ENCODE results near the gene NME4. TPM values are rescaled to one million over a fixed set of nuclear protein-coding genes. Genes with fewer than 3 reads are reported as not detected.
"Not testable (repeated sequence)": the region's sequence is repeated elsewhere in the genome, so short reads cannot be mapped to it uniquely, and the experiment has no call there.

The NME4 gene
- total RNA-seq, 1 experiment from 2014 or later = 95.3 TPM

GRCh38 chr16:398561-399339 lies 1.8 kb downstream of the NME4 start:
- no peak for DNase-seq (ENCODE audit: low spot score)

GRCh38 chr16:399340-400019 lies 2.5 kb downstream of the NME4 start:
- no peak for DNase-seq (ENCODE audit: low spot score)

GRCh38 chr16:400061-400591 lies 3.1 kb downstream of the NME4 start:
- no peak for DNase-seq (ENCODE audit: low spot score)

DNA sequence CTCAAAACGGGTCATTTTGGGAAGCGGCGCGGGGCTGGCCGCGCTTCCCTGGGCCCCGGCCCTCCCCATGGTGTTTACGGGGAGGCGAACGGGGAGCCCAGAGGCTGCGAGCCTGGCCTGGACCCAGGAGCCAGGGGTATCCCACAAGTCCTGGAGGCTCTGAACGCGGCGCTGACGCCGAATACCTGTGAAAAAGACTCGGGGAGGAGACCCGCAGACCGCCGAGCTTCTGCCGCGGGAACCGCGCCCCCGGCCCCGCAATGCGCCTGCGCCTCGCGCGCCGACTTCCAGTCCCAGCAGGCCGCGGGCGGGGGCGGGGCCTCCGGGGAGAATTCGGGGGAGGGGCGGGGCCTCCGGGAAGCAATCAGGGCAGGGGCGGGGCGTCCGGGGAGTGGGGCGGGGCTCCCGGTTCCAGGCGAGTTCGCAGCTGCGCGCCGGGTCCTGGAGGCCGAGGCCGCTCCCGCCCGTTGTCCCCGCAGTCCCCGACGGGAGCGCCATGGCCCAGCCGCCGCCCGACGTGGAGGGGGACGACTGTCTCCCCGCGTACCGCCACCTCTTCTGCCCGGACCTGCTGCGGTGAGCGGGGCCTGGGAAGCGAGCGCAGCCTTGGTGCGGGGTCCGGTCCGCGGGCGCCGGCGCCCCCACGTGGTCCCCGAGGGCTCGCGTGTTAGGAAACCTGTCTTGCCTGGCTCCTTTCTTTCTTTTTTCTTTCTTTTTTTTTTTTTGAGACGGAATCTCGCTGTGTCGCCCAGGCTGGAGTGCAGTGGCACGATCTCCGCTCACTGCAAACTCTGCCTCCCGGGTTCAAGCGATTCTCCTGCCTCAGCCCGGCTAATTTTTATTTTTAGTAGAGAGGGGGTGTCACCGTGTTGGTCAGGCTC lies 4.7 kb downstream of the NME4 start, which contains the start of gene DECR2:
Gene DECR2, plus strand, starts transcription at position 418 of the 881 bp plus-strand sequence. Its CDS starts 79 bp downstream, at position 497.
- peak; percentile 45 for DNase-seq (ENCODE audit: low spot score)

- no peak for DNase-seq (ENCODE audit: low spot score)
These were observed 8.0 kb downstream of the NME4 start for GRCh38 chr16:404971-405486.

DNA sequence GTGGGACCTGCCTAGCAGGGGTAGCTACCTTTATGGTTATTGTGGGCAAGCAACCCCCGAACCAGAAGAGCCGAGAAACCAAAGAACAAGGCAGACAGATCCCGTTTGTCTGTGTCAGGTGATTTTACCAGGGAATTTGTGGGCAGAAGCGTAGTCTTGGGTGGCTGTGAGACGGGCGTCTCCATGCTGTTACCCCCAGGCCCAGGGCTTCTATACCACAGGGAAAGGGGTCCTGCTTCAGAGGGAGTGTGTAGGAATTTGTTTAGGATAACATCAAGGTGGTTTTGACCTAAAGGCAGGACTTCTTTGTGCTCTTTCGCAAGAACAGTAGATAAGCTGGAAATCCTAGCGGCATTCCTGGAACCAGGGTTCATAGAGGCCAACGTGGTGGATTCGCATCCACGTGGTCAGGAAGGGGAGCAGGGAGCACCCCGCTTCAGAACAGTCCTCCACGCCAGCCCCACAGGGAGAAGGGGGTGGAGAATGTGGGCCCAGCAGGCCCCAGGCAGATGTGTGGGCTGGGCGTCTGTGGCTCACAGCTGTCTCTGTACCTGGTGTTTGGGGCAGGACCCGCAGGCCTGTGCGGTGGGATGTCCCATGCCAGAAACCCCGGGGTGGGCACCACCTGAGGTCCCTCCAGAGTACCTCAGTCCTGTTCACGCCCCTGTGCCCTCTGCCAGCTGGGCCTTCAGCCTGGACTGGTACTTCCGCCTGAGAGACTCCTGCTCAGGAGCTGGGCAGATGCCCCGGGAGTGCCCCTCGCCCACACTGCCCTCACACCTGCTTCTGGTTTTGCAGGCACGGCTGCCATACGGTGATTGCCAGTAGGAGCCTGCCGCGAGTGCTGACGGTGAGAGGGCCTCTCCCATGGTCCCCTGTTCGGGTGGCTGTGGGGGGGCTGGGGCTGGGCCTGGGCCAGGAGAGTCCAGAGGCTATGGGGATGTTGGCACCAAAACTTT lies 8.8 kb downstream of the NME4 start:
- no peak for DNase-seq (ENCODE audit: low spot score)

GRCh38 chr16:407253-407652 lies 10.3 kb downstream of the NME4 start:
- DNase-seq (ENCODE audit: low spot score) = no peak

- DNase-seq (ENCODE audit: low spot score) = no peak
These were observed 13.6 kb downstream of the NME4 start for GRCh38 chr16:410516-411178.

DNA sequence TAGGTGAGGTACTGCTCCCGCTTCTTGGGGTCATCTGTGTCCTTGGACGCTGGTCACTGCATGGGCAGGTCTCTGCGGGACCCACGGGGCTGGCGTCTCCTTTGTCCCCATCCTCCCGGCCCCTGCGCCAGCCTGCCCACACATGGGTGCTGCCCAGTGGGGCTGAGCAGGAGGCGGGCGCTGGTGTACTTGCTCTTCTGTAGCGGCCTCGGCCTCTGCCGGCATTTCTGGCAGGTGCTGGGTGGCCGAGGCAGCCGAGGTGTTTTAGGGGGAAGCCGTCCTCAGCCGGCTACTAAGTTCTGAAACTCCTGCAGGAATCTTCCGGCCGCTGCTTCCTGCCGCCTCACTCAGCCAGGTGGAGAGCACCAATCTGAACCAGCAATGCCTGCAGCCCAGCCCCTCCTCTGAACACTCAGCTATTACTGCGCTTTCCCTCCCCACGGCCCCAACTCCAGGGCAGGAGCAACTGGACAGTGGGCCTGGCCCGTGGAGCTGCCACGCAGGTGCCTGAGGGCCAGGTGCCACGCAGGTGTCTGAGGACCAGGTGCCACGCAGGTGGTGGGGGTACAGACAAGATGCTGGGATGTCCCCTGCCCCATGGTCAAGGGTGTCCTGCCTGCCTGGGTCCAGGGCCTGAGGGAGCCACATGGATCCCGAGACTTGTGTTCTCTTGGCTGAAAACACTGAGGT lies 14.7 kb downstream of the NME4 start:
- DNase-seq (ENCODE audit: low spot score) = no peak

GRCh38 chr16:414395-415169 lies 17.6 kb downstream of the NME4 start:
- DNase-seq (ENCODE audit: low spot score) = no peak

DNA sequence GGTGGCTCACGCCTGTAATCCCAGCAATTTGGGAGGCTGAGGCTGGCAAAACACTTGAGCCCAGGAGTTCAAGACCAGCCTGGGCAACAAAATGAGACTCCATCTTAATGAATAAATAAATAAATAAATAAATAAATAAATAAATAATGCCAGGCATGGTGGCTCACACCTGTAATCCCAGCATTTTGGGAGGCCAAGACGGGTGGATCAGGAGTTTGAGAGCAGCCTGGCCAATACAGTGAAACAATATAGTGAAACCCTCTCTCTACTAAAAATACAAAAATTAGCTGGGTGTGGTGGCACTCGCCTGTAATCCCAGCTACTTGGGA lies 18.1 kb downstream of the NME4 start:
- not testable (repeated sequence) for DNase-seq (ENCODE audit: low spot score)

DNA sequence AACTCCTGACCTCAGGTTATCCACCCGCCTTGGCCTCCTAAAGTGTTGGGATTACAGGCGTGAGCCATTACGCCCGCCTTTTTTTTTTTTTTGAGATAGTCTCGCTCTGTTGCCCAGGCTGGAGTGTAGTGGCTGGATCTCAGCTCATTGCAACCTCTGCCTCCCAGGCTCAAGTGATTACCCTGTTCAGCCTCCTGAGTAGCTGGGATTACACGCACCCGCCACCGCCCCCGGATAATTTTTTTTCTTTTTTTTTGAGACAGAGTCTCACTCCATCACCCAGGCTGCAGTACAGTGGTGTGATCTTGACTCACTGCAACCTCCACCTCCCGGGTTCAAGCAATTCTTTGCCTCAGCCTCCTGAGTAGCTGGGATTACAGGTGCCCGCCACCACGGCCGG lies 25.2 kb downstream of the NME4 start:
- DNase-seq (ENCODE audit: low spot score) = not testable (repeated sequence)

GRCh38 chr16:424033-424622 lies 27.1 kb downstream of the NME4 start:
- DNase-seq (ENCODE audit: low spot score) = peak; percentile 92

GRCh38 chr16:424623-425081 lies 27.7 kb downstream of the NME4 start:
- DNase-seq (ENCODE audit: low spot score) = no peak

GRCh38 chr16:425082-425718 lies 28.2 kb downstream of the NME4 start, which contains the start of gene RAB11FIP3:
RAB11FIP3 (plus strand) TSS chr16:425649; CDS start chr16:426007, 358 bp downstream.
- peak; percentile 39 for DNase-seq (ENCODE audit: low spot score)

DNA sequence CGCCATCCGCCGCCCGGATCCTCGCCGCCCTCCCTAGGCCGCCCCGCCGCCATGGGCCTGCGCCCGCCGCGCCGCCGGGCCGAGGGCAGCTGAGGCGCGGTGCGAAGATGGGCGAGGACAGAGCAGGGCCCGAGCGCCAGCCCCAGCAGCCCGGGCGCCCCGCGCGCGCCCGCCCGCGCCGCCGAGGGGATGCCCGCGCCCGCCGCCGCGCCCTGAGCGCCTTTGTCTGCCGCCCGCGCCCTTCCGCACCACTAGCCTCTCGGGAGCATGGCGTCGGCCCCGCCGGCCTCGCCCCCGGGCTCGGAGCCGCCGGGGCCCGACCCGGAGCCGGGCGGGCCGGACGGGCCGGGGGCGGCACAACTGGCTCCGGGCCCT lies 28.7 kb downstream of the NME4 start:
- no peak for DNase-seq (ENCODE audit: low spot score)

- no peak for DNase-seq (ENCODE audit: low spot score)
These were observed 29.3 kb downstream of the NME4 start for GRCh38 chr16:426115-426905.

Data from H4 (cell line).